MM.1S (cell line): Measurements from ENCODE around the gene SLC35F1.

ENCODE experiments used
- EZH2phosphoT487 ChIP-seq: fragments of 300-600 bp; sonication (generic); IDR thresholded peaks from 2 replicates; pipeline ENCODE4 v1.6.1; 2018; ENCODE audit warnings: antibody characterized with exemption, low read length
- TF ChIP-seq, protein P1 (sequence below): fragments of 300-600 bp; sonication (generic); IDR thresholded peaks from 2 replicates; pipeline ENCODE4 v1.5.1; 2016; ENCODE audit warnings: antibody characterized with exemption, low read length, mixed read lengths

DNA sequence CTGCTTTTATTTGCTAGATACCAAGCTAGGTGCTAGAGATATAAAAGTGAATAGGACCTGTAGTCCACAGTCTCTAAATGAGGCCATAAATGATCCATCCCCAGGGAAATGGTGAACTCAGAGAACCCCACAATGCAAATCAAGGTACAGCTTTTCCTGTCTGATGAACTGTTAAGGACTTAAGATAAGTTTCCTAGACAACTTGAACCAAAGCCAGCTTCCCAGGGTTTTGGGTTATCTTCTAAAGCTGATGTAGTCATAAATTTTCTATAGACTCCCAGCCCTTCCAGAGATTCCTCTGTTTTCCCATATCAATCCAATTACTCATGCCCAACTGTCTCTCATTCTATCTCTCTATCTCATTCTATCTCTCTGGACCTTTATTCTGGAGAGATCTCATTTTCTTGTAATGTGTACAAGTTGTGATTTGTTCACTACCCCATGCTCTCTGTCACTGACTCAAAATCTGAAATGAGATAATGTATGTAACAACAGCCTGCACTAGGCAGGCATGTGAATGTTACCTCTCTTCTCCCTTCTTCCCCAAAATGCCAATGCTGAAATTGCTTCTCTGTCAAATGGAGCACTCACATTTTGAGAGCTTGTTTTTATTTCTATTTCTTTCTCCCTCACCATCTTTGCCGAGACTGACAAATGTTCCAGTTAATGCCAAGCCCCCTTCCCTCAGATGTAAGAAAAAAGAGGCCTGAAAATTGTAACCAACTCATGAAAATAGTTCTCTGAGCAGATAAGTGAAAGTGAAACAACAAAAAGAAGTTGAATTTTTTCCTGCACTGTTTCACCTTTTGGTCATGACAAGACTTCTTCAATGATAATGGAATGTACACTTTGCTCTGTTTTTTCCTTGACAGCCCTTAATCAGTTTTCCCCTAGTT is 279.9 kb downstream of the SLC35F1 start:
- TF ChIP-seq, protein P1, sequence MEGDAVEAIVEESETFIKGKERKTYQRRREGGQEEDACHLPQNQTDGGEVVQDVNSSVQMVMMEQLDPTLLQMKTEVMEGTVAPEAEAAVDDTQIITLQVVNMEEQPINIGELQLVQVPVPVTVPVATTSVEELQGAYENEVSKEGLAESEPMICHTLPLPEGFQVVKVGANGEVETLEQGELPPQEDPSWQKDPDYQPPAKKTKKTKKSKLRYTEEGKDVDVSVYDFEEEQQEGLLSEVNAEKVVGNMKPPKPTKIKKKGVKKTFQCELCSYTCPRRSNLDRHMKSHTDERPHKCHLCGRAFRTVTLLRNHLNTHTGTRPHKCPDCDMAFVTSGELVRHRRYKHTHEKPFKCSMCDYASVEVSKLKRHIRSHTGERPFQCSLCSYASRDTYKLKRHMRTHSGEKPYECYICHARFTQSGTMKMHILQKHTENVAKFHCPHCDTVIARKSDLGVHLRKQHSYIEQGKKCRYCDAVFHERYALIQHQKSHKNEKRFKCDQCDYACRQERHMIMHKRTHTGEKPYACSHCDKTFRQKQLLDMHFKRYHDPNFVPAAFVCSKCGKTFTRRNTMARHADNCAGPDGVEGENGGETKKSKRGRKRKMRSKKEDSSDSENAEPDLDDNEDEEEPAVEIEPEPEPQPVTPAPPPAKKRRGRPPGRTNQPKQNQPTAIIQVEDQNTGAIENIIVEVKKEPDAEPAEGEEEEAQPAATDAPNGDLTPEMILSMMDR, result no peak
- TF ChIP-seq EZH2phosphoT487, result no peak
